Measurements from ENCODE around the gene OSBPL5.

The OSBPL5 gene, protein sequence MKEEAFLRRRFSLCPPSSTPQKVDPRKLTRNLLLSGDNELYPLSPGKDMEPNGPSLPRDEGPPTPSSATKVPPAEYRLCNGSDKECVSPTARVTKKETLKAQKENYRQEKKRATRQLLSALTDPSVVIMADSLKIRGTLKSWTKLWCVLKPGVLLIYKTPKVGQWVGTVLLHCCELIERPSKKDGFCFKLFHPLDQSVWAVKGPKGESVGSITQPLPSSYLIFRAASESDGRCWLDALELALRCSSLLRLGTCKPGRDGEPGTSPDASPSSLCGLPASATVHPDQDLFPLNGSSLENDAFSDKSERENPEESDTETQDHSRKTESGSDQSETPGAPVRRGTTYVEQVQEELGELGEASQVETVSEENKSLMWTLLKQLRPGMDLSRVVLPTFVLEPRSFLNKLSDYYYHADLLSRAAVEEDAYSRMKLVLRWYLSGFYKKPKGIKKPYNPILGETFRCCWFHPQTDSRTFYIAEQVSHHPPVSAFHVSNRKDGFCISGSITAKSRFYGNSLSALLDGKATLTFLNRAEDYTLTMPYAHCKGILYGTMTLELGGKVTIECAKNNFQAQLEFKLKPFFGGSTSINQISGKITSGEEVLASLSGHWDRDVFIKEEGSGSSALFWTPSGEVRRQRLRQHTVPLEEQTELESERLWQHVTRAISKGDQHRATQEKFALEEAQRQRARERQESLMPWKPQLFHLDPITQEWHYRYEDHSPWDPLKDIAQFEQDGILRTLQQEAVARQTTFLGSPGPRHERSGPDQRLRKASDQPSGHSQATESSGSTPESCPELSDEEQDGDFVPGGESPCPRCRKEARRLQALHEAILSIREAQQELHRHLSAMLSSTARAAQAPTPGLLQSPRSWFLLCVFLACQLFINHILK

DNA sequence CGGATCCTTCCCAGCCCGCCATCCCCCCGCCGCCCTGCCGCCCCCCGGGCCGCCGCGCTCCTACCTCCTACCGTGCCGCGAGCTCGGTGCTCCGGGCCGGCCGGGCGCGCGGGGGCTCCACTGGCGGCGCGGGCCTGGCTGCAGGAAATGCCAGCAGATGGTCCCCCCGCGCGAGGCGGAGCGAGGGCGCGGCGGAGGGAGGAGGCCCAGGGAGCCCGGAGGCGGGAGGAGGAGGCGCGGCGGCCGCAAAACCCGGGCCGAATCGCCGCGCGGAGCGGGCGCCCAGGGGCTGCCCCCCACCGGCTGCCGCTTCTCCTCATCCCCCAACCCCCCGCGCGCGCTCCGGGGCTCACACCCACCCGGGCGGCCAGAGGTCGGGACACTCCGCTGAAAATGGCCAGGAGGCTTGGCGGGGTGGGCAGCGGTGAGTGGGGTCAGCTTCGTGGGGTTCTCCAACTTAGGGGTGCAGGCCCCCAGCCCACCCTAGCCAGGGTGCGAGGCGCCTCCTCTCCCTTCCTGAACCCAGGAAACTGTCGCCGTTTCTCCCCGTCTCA, at the start of gene OSBPL5:
OSBPL5 (minus strand) TSS at position 159 of the 554 bp plus-strand sequence. CDS start 36,162 bp downstream, outside the sequence.
- H3K9me3 Mint-ChIP-seq = no peaks in the 10 kb centered on the region
- peaks cover 30% of the 10 kb centered on the region for H3K4me1 Mint-ChIP-seq
- peaks cover 16% of the 10 kb centered on the region for H3K27me3 Mint-ChIP-seq
- H3K4me3 Mint-ChIP-seq = peak within 1 kb of the TSS; percentile 83
- no peak within 1 kb of the TSS for H3K27ac Mint-ChIP-seq
- peaks cover 2% of the 10 kb centered on the region for H3K36me3 Mint-ChIP-seq

DNA sequence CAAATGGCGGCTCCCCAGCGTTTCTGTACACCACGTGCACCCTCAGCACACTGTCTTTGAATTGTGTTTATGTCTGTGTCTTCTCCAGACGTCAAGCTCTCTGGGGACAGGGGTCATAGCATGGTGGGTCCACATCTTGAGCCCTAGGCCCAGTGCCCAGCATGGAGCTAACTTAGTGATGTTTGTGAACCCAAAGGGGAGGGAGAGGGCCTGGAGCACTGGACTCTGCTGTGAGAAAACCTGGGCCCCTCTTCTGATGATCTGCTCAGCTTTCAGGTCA, 49.2 kb upstream of the OSBPL5 start:
- peaks cover 15% of the 10 kb centered on the region for H3K27me3 Mint-ChIP-seq
- peaks cover 2% of the 10 kb centered on the region for H3K36me3 Mint-ChIP-seq
- peaks cover 7% of the 10 kb centered on the region for H3K9me3 Mint-ChIP-seq
- peaks cover 5% of the 10 kb centered on the region for H3K4me1 Mint-ChIP-seq
- no peak overlapping the region for H3K27ac Mint-ChIP-seq
- H3K4me3 Mint-ChIP-seq = no peak overlapping the region

DNA sequence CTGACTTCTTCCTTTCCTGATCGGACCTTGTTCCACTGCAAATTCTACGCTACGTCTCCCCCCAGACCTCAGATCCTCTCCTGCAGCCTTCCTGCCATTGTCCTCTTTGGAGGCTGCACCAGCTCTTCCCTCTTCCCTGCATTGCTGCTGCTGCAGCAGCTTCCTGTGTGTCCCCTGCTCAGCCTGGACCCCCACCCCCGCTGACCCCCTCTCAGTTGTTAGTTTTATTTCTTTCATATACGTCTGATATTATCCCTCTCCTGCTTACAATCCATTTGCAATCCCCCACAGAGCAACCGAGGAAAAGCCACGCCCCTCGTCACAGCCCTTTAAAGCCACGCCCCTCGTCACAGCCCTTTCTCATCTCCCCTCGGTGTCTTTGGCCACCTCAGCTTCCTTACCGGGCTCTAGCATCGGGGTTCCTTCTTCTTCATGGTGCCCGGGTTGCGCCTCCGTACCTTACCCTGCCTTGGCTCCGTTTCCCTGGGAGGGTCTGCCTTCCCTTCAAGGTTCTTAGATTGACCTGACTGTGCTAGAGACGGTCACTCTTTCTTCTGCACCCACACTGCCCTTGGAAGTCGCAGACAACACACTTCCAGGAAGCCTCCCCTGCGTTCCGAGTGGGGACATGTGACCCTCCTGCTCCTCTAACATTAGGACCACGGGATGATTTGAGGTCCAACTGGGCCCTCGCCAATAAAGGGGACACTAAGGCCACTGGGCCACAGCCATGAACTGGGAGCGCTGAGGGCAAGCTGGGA, 48.7 kb upstream of the OSBPL5 start:
- H3K9me3 Mint-ChIP-seq = peaks cover 7% of the 10 kb centered on the region
- H3K4me1 Mint-ChIP-seq = peaks cover 5% of the 10 kb centered on the region
- peaks cover 15% of the 10 kb centered on the region for H3K27me3 Mint-ChIP-seq
- peaks cover 2% of the 10 kb centered on the region for H3K36me3 Mint-ChIP-seq
- H3K27ac Mint-ChIP-seq = peak overlapping the region; percentile 21
- no peak overlapping the region for H3K4me3 Mint-ChIP-seq

DNA sequence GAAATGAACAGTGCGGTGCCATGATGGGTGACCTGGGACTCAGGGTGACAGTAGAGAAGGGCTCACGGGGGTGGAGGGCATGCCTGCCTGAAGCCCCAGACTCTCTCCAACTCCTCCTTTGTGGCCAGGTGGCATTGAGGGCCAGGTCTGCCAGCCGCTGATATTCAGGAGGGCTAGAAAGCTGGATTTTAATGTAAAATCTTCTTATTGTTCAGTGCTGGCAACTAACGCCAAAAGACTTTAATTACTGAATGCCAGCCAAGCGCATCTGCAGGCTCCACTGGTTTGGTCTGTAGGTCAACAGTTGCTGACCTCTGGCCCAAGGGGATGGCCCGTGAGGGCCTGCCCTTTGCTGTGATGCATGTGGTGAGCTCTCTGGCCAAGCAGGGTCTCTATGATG, 43.2 kb upstream of the OSBPL5 start:
- H3K27ac Mint-ChIP-seq = no peak overlapping the region
- peaks cover 2% of the 10 kb centered on the region for H3K36me3 Mint-ChIP-seq
- peaks cover 7% of the 10 kb centered on the region for H3K9me3 Mint-ChIP-seq
- no peaks in the 10 kb centered on the region for H3K4me1 Mint-ChIP-seq
- no peak overlapping the region for H3K4me3 Mint-ChIP-seq
- peaks cover 6% of the 10 kb centered on the region for H3K27me3 Mint-ChIP-seq

DNA sequence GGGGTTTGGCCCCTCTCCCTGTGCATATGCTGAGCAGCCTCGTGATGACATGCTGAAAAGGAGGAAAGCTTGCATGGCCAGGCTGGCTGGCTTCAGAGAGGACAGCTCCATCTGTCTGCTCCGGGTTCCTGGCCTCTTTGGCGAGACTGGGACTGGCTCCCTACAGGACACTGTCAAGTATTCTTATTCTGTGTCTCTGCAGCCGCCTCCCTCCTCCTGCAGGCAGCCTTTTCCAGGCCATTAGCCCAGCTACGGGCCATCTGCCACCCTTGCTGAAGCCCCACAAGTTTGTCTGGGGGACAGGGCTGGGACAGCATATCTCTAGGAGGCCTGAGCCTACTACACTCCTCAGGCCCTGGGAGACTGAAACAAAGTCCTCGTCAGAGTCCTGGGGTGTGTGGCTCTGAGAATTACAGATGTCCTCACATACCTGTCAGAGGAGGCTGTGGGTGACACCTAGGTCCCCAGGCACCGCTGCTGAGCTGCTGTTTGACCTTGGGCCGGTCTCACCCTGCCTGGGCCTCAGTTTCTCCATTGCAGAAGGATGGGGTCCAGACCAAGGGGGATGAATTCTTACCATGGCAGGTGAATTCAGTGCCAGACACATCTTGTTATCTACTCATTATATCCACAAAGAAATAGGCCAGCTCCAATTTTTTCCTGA, 42.5 kb upstream of the OSBPL5 start:
- Mint-ChIP-seq H3K9me3 (peaks cover 7% of the 10 kb centered on the region), H3K27me3 (peaks cover 6% of the 10 kb centered on the region), H3K27ac (no peak overlapping the region), H3K4me3 (no peak overlapping the region), H3K4me1 (peaks cover 2% of the 10 kb centered on the region), H3K36me3 (peaks cover 2% of the 10 kb centered on the region)

DNA sequence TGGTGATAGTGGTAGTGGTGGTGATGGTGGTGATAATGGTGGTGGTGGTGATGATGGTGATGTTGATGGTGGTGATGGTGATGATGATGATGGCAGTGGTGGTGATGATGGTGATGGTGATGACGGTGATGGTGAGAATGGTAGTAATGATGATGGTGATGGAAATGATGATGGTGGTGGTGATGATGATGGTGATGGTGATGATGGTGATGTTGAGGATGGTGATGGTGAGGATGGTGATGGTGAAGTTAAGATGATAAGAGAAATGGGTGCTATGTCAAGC, 41.8 kb upstream of the OSBPL5 start:
- H3K27me3 Mint-ChIP-seq = peaks cover 5% of the 10 kb centered on the region
- peaks cover 5% of the 10 kb centered on the region for H3K9me3 Mint-ChIP-seq
- H3K27ac Mint-ChIP-seq = no peak overlapping the region
- peaks cover 2% of the 10 kb centered on the region for H3K36me3 Mint-ChIP-seq
- H3K4me3 Mint-ChIP-seq = no peak overlapping the region
- peaks cover 4% of the 10 kb centered on the region for H3K4me1 Mint-ChIP-seq

DNA sequence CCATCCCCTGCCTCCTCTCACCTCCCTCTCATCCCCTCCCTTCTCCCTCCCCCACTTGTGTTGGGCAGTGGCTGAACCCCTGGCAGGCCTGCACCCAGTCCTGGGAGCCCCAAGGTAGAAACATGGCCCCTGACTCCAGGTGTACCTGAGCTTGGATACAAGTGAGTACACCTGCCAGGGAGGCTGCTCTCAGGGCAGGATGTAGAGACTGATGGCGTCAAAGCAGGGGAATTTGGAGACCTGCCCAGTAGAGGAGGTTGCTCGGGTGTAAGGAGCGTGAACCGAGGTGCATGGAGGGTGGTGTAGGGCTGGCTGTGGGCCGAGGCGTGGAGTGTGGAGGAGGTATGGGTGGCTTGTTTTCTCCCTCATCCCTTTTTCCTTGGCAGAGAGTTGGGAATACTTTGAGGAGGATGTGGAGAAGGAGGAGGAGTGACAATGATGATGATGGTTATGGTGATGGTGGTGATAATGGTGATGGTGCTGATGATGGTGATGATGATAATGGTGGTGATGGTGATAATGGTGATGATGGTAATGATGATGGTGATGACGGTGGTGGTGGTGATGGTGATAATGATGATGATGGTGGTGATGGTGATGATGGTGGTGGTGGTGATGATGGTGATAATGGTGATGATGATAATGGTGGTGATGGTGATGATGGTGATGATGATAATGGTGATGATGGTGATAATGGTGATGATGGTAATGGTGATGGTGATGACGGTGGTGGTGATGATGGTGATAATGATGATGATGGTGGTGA, 41.2 kb upstream of the OSBPL5 start:
- Mint-ChIP-seq H3K4me1 (peaks cover 4% of the 10 kb centered on the region), H3K36me3 (no peaks in the 10 kb centered on the region), H3K27ac (no peak overlapping the region), H3K27me3 (peaks cover 2% of the 10 kb centered on the region), H3K4me3 (no peak overlapping the region), H3K9me3 (peaks cover under 1% of the 10 kb centered on the region)

DNA sequence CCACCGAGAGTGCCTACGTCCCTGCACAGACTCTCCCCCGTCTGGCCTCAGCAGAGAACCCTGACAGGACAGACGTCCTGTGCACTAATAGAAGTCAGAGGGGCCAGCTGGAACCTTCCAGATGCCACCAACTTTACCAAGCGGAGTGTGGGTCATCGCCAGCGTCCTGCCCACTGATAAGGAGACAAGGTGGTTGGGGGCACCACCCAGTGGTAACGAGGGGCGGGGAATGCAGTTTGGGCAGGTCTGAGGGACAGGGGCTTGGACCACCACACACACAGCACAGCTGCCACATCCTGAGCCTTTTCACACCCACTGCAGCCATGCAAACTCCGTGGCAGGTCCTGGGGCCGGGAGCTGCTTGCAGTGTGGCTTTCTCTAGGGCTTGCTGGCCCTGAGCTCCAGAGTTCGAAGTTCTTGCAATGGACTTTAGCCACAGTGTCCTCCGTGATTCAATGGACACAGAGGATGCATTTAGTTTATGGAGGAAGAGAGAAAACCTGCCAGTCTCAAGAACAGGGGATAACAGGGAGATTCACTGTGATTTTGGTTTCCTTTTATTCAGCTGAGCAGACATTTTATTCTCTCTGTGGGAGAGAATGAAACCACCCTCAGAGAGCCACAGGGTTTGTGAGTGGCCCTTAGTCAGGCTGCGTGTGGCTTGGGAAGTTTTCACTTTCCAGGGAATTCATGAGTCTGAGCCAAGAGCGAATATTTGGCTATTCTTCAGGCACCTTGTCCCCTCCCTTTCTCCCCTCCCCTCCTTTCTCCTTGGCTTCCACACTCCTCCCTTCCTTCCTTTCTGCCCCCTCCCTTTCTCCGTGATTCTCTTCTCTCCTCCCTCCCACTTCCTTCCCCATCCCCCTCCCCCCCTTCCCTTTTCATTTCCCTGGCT, 40.4 kb upstream of the OSBPL5 start:
- Mint-ChIP-seq H3K4me3 (no peak overlapping the region), H3K27ac (no peak overlapping the region), H3K9me3 (no peaks in the 10 kb centered on the region), H3K4me1 (peaks cover 4% of the 10 kb centered on the region), H3K27me3 (peaks cover 2% of the 10 kb centered on the region), H3K36me3 (no peaks in the 10 kb centered on the region)

DNA sequence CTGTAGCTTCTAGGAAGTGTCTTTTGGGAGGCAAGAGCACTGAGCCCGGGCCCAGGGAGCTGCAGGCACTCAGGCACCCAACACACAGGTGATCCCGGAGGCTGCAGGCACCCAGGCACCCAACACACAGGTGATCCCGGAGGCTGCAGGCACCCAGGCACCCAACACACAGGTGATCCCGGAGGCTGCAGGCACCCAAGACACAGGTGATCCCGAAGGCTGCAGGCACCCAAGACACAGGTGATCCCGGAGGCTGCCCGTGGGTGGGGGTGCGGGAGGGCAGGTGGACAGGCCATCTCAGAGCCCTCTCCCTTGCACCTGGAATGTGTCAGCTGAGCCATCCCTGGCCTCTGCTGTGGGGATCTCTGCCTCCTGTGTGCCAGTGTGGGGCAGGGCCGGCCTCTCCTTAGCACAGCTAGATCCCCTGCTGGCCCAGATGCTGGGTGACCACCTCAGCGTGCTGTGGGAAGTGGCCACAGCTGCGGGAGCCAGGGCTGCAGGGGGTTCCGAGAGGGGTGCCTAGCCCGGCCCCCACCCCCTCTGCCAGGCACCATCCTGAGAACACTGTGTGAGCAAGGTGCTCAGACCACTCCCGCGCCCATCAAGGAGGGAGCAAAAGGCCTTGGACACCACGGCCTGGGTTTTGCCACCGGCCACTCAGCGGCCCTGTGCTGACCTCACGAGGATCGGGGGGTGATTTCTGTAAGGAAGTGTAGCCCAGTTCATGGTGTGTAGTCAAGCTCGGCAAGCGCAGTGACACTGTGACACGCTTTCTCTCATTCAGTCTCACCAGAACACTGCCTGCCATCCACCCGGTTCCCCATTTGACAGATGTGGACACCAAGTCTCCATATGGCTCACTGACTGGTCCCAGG, 39.3 kb upstream of the OSBPL5 start:
- H3K9me3 Mint-ChIP-seq = no peaks in the 10 kb centered on the region
- no peak overlapping the region for H3K4me3 Mint-ChIP-seq
- peaks cover 4% of the 10 kb centered on the region for H3K4me1 Mint-ChIP-seq
- no peaks in the 10 kb centered on the region for H3K36me3 Mint-ChIP-seq
- no peak overlapping the region for H3K27ac Mint-ChIP-seq
- peaks cover 5% of the 10 kb centered on the region for H3K27me3 Mint-ChIP-seq

DNA sequence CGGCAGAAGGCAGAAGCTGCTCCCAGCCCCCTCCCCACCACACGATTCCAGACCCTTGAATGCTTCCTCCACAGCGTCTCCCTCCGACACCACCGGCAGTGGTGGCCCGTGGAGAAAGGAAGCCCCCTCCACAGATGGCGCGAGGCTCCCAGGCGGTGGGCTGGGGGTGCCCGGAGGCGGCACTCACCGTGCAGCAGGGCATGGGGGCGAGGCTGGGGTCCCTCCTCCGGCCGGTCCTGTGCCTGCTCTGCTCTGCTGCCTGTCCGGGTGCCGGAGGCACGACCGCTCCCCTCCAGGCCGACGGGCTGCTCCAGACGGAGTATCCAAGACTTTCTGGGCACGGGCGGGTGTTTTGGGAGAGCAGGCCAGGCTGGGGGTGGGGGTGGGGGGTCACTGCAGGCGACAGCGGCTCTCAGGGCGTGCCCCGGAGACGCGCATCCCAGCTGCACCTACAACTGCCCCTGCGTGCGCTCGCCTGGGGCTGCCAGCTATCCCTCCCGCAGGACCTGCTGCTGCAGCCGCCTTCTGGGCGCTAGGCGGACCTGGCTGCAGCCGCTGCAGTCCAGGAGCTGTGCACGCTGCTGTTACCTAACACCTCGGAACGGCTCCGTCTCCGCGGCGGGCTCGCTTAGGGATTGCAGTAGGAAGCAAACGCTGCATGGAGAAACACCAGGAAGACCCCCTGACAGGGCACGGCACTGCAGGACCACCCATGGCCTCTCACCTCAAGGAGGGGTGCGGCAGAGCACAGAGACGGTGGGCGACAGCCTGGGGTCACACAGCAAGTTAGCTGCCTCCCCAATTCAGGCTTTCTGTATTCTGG, 38.3 kb upstream of the OSBPL5 start:
- Mint-ChIP-seq H3K36me3 (no peaks in the 10 kb centered on the region), H3K4me1 (peaks cover 4% of the 10 kb centered on the region), H3K9me3 (no peaks in the 10 kb centered on the region), H3K27ac (no peak overlapping the region), H3K4me3 (no peak overlapping the region), H3K27me3 (peaks cover 5% of the 10 kb centered on the region)

DNA sequence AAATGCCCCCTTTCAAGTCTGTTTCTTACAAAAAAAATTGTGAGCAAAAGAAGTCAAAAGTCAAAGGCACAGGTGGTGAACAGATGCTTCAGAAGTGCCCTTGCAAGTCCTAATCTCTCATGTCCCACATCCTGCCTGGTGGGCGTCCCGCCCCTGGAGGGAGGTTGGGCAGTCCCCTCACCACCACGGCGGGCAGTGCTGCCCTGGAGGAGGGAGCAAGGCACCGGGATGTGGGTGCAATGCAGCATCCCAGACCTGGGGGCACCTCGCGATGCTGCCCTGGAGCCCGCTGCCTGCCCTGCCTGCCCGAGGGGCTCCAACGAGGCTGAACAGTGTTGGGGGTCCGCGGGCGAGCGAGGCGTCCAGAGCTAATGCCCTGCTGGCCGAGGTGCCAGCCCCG, 37.6 kb upstream of the OSBPL5 start:
- Mint-ChIP-seq H3K36me3 (no peaks in the 10 kb centered on the region), H3K27ac (peak overlapping the region; percentile 42), H3K27me3 (peaks cover 5% of the 10 kb centered on the region), H3K4me3 (no peak overlapping the region), H3K9me3 (no peaks in the 10 kb centered on the region), H3K4me1 (peaks cover 4% of the 10 kb centered on the region)

DNA sequence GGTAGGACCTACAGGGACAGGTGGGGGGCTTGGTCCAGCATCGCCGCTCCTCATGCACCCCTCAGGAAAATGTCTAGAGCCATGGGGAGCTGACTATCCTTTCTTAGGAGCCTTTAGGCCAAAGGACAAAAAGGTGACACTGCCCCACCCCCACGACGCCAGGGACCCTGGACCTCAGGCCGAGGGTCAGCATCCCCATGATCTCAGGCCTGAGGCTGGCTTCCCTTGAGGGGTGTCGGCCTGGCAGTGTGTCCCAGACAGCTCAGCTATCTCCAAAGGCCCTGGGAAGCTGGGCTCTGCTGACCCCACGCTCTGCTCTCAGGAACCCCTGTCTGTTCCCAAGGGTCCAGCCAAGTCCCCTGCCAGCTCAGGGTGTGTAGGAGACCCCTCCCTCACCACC, 37.2 kb upstream of the OSBPL5 start:
- Mint-ChIP-seq H3K36me3 (no peaks in the 10 kb centered on the region), H3K27me3 (peaks cover 5% of the 10 kb centered on the region), H3K27ac (no peak overlapping the region), H3K4me1 (peaks cover 4% of the 10 kb centered on the region), H3K9me3 (no peaks in the 10 kb centered on the region), H3K4me3 (no peak overlapping the region)
